GM12875 (cell line): ENCODE measurements around the gene P2RY12.

Experiments
- H3K4me3 ChIP-seq: one replicate; pipeline ENCODE4 v1.5.1; 2011; ENCODE audit warnings: low read depth, low read length, control low read depth
- CTCF ChIP-seq: IDR thresholded peaks from 2 replicates; pipeline ENCODE4 v1.5.1; 2011; ENCODE audit warnings: low read depth, mild to moderate bottlenecking, control low read depth, inconsistent platforms, low read length, moderate library complexity, borderline replicate concordance; ENCODE audit not compliant: insufficient read depth

The P2RY12 gene

GRCh38 chr3:151425627-151426340 is 41.2 kb upstream of the P2RY12 start:
- no peak overlapping the region for H3K4me3 ChIP-seq
- no peak for TF ChIP-seq CTCF

- TF ChIP-seq CTCF = no peak
- no peak overlapping the region for H3K4me3 ChIP-seq
These were observed 38.5 kb upstream of the P2RY12 start for GRCh38 chr3:151423091-151423490.

- TF ChIP-seq CTCF = peak; percentile 28; the same call in 1 of the 2 replicates
- H3K4me3 ChIP-seq = no peak overlapping the region
These were observed 37.4 kb upstream of the P2RY12 start for GRCh38 chr3:151421938-151422337.

- TF ChIP-seq CTCF = no peak
These were observed 35.3 kb upstream of the P2RY12 start for GRCh38 chr3:151419806-151420205.

GRCh38 chr3:151415289-151415688 is 30.7 kb upstream of the P2RY12 start:
- no peak for TF ChIP-seq CTCF
- no peak overlapping the region for H3K4me3 ChIP-seq

More at GRCh38 chr3:151419806-151420205, 35.3 kb upstream of the P2RY12 start:
- H3K4me3 ChIP-seq = no peak overlapping the region

GRCh38 chr3:151412989-151413388 is 28.4 kb upstream of the P2RY12 start:
- no peak overlapping the region for H3K4me3 ChIP-seq
- peak; percentile 1; the same call in 1 of the 2 replicates for TF ChIP-seq CTCF

GRCh38 chr3:151410891-151411559 is 26.5 kb upstream of the P2RY12 start:
- TF ChIP-seq CTCF = no peak
- no peak overlapping the region for H3K4me3 ChIP-seq
